Middle frontal gyrus (tissue), 1 donor: ENCODE measurements around the gene TMEM169.
"Not testable (repeated sequence)": the region's sequence is repeated elsewhere in the genome, so short reads cannot be mapped to it uniquely, and the experiment has no call there.

Source experiments
- DNase-seq: peaks from one replicate; pipeline ENCODE4 v3.0.0-alpha.2; 2015; ENCODE audit warnings: low spot score; ENCODE audit errors: extremely low spot score

Gene TMEM169

DNA sequence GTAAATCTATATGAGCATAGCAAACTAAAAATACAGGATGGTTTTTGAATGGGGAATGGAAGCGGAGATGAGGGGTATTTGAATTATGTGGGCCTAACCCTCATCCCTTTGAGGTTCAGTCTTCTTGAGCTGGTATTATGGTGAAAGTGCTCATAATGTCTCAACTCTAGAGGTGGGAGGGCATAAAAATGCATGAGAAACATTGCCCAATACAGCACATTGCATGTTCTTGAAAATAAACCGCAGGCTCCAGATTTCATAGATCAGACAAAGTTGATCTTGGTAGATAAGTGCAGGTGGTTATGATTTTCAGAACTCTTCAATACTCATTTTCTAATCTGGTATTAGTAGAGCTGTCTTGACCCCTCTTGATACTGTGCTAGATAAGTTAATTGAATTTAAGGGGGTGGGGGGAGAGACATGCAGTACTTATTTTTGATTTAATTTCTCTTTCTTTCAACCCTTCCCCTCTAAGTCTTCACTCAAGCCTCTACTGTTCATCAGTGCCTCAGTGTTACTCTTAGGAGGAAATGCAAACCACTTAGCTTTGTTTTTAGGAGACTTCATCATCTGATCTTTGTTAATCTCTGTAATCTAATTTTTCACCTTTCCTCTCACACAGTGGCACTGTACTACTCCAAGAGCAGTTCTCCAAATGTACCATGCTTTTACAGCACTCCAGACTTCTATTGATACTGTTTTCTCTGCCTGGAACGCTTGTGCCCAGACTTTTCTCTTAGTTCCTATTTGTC lies 49.6 kb downstream of the TMEM169 start:
- DNase-seq: no peak

DNA sequence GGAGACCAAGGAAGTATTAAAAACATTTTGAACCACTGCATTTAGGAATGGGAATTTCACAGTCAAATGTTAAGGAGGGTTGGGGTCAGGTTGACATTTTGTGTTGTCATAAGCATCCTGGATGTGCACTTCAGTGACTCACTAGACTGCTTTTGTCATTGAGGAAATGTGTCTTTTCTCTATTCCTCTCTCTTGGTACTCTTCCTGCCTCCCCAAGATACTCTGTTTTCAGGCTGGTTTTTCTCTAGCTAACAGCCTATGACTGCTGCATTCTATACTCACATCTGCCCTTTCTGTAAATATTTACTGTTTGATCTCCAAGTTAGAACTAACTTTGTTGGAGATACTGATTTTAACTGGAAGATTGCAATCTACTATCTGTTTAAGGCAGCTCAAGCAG lies 50.9 kb downstream of the TMEM169 start:
- no peak for DNase-seq

DNA sequence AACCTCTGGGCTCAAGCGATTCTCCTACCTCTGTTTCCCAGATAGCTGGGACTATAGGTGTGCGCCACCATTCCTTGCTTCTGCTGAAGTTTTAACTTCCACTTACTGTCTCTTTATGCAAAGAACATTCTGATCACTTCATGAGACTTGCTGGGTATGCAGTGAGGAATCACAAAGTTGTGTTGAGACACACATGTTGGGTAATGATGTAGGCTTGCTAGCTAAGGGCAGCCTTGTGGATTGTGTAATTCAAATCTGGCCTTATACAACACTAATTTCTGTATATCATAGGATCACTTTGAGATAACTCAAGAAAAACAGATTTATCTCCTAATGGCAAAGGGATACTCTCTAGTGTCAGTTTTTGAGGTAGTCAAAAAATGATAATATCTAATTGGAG lies 51.7 kb downstream of the TMEM169 start:
- DNase-seq: no peak

DNA sequence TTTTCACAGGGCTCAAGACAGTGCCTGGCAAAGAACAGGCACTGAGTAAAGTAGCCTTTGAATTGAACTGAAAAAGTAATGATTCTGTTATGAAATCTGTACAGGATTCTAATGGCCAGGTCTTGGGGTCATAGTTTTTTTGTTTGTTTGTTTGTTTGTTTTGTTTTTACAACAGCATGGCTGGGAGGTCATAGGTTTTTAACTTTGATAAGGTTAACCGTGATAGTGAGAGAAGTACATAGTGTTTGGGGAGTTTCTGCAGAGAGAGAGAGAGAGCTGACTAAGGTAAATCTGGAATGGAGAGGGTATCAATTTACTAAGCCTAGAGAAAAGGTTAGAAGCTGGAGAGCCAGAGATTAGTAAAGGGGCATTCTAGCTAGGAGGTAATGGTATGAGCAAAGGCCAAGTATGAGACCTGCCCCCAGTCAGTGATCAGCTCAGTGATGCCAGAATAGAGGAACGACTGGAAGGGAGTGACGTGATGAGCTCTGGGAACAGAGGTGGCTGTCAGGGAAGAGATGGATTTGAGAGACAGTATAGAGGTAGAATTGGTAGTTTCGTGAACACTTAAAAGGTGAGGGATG lies 53.3 kb downstream of the TMEM169 start:
- DNase-seq: no peak

DNA sequence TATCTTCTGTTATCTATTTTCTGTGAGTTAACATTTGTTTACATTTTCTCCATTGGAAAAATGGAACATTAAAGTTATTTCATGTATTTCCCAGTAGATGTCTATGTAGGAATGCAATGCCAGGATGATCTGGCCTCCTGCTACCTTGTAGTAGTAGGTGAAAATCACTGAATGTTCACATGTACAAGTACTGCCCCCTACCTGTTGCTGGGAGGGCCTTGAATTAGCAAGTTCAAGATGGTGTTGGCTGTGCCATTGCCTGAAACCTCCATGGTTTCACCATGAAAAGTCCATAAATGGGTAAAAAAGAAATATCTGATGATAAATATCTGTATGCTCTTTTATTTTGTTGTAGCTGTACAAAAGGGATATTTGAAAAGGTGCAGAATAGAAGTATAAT lies 58.2 kb downstream of the TMEM169 start:
- DNase-seq: no peak

DNA sequence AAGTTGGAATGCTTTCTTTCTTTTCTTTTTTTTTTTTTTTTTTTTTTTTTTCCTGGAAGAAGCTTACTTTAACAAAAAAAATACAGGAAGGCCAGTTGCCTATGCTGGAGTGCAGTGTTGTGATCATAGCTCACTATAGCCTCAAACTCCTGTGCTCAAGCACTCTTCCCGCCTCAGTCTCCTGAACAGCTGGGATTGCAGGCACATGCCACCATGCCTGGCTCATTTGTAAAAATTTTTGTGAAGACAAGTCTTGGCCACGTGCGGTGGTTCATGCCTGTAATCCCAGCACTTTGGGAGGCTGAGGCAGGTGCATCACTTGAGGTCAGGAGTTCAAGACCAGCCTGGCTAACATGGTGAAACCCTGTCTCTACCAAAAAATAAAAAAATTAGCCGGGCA lies 59.8 kb downstream of the TMEM169 start:
- not testable (repeated sequence) for DNase-seq

DNA sequence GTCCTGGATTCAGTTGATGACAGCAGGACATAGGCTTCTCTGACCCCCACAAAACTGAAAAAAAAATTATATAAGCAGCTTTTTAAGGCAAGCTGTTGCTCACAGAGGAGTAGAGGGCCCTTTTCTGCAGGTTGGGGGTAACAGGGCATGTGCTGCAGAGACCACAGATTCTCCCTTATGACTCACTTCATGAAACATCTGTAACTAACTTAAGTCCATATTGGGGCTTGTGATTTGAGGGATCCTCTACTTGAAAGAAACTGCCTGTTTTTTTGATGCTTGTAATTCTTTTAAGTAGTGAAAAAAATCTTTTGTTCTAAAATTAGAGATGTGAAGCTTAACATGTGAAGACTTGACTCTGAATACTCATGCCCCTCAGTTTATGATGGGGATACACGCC lies 60.8 kb downstream of the TMEM169 start:
- DNase-seq: no peak

DNA sequence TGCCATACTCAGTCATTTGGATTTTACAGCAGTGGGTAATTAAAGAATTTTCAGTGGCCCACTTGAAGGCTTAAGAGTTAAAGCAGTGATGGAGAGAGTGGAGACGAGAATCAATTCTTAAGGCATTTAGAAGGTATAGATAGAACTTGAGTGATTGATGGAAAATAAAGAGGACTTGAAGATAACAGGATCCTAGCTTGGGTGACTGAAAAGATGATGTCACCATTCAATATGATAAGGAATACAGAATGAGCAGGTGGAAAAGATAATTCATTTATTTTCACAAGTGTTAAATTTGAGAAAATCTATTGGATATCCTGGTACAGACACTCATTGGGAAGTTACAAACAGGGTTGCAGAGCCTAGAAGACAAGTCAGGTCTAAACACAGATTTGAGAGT lies 62.7 kb downstream of the TMEM169 start:
- no peak for DNase-seq

DNA sequence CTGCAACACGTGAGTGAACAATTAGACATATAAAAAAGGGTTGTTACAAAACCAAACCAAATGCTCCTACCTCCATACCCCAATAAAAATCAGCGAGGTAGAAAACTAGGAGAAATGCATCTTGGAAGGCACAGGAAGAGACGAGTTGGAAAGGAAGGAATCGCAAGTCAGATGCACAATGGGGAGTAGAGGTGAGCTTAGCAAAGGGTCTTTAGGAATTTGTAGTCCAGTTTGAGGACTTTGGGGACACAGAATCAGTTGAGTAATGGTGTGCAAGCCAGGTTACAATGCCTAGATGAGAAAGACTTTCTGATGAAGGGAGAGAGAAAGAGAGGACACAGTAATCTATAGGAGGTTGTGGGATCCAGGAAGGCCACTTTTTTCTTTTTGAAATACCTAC lies 63.1 kb downstream of the TMEM169 start:
- DNase-seq: no peak

DNA sequence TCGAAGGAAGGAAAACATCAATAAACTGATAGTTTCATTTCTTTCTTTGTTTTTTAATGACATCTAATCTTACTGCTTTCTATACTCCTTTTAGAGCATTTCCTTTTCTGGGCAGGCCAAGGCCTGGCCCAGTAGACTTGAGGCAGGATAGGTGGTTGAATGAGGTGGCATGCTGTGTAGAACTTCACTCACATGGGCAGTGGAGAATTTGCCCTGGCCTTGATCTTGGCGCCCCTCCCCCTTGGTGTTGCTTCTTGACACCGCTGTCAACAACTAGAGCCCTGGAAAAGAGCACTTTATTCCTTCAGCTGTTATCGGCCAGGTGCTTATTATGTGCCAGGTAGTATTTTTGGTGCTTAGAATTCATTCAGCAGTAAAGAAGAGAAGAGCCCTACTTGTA lies 64.9 kb downstream of the TMEM169 start:
- no peak for DNase-seq

DNA sequence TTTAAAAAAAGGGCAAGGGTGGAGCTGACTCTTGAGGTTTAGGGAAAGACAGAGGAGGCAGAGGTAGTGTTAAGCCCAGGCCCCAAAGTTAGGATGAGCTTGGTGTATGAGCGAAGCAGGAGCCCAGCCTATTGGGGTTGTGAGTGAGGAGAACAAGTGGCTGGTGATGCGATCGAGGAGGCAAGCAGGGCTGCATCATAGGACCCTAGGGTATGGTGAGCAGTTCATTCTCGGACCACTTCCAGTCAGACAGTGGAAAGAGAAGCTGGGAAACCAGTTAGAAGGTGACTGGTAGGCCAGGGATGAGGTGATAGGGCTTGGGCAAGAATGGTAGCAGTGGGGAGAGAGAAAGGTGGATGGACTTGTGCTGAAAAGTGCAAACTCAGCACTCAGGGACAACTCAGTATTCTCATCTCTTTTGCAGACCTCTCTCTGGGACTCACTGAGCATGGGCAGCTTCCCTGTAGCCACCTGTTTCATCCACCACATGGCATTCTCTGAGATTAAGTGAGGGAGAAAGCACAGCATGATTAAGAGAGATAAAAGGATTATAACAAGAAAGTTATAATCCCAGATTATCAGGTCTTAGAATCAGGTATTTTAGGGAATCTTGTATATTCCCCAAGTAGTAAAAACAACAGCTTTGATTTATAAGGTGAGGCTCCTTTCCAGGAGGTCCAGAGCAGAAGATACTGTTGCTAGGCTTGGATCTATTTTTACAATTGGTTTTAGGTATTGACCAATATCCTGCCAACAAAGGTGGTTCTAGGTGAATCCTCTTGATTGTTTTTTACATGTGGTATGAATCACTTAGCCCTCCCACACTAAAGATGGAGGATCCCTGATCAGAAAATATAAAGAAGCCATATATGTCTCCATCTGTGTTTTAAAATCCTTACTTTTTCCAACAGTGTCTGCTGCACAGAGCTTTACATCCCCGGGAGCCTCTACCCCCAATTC lies 65.7 kb downstream of the TMEM169 start:
- DNase-seq: no peak

DNA sequence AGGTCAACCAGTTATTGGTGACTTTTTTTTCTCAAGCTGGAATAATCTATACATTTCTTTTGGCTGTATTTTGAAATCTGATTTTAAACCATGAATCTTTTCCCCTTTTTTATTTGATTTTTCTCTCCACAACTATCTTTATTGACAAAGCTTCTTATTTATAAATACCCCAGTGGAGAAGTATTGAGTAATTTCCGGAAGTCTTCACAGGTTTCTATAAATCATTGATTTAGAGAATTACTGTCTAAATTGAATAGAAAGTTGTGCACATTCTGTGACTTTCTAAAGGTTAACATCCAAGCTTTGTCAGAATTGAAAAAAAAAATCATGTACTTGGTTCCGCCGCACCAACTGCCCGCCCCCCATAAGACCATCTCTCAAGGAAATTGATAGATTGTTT lies 67.3 kb downstream of the TMEM169 start:
- no peak for DNase-seq

DNA sequence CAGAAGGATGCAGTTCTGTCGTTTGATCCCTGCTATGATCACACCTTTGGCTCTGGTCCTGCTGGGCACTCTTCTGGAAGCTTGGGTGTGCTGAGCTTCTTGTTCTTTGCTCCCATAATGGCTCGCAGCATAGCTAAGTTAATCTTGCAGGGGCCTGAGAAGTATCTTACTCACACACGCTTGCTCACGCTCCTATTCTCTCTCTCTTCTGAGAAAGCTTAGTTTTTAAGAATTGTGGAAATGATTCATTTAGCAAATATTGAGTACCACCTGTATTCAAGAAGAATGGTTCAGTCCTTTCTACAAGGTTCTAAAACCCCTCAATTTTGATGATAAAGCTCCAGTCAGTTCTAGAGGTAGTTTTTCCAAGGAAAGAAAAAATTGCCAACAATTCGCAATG lies 68.0 kb downstream of the TMEM169 start:
- DNase-seq: no peak

DNA sequence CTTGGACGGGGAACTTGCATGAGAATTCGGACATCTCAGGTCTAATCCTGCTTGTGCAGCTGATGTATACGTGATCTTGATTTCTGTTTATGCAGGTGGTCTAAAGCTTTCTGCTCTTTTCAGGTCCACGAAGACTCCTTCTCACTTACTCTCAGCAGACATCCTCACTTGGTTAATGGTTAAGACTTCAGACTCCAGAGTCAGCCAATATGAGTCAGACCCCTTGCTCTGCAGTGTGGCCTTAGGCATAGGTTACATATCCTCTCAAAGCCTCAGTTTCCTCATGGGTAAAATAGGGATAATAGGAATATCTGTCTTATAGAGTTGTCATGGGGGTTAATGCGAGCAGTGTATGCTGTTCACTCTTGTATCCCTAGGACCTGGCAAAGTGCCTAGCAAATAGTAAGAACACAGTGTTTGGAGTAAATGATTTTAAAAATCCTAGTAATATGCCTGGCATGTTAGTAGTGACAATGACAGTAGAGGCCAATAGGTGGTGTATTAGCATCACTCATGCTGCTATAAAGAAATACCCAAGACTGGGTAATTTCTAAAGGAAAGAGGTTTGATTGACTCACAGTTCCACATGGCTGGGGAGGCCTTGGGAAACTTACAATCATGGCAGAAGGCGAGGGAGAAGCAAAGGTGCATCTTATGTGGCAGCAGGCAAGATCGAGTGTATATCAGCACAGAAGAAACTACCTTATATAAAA lies 69.8 kb downstream of the TMEM169 start:
- no peak for DNase-seq
